HG03575 (cell line): ENCODE results near the gene TCF15.
"Not testable (repeated sequence)": the region's sequence is repeated elsewhere in the genome, so short reads cannot be mapped to it uniquely, and the experiment has no call there.

Source experiments
- ATAC-seq: cut with Tn5 transposase; IDR thresholded peaks from one replicate; pipeline ENCODE4 v1.9.1; 2021; ENCODE audit not compliant: unreplicated experiment, insufficient number of reproducible peaks, low FRiP score; ENCODE audit errors: extremely low read depth

Gene TCF15

DNA sequence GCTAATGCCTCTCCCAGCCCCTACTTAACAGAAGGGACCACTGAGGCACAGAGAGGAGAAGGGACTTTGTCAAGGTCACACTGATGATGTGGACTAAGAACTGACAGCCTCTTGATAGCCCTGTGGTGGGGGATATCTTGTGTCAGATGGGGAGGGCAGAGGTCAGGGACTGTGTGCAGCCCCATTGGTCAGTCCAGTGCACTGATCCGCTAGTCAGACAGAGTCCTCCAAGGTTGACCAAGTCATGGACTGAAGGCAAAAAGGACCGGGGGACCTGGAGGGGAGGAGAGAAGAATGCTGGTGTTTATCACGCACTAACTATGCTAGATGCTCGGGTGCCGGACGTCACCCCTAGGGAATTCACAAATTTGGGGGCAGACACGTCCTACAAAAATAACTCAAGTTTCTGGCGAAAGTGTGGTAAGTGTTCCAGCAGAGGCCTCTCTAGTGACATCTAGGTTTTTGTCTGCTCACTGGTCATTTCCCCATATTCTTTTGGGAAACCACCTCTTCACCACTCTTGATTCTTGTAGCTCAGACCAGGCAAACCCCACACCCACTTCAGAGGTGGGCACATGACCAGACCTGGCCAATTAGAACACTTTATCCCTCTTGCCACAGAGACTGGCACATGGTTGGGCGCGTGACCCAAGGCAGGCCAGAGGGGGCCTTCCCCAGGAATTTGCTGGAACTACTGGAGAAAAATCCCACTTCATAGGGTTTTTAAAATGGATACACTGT is 21.0 kb downstream of the TCF15 start:
- no peak for ATAC-seq

DNA sequence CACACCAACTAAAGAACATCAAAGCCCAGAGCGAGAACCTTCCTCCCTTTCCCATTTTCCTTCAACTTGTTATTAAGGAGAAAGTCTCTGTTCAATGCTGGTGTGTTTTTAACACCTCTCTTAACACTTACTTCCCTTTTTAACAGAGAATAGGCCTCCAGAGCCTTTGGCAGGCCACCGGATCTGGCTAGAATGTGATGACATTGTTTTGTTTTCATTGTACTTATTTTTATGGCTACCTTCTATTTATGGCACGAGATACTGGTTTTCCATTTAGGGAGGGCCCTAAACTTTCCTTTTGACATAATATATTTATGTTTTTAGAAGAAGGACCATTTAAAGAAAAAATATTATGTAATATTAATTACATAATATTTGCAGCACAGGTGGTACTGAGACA is 21.6 kb downstream of the TCF15 start:
- ATAC-seq: no peak

DNA sequence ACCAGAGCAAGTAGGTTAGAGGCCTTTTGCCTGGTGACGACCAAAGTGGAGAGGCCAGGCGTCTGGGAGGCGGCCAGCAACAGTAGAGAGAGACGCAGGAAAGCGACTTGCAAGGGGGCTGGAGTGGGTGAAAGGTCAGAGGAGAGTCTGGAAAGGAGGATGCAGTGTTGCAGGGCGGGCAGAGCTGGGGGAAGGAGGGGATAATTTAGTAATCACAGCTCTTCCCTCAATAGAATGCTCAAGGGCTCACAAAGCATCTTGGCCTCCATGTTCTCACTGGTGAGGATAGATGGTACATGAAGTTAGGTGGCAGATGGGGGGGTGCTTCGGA is 25.2 kb downstream of the TCF15 start:
- ATAC-seq: no peak

DNA sequence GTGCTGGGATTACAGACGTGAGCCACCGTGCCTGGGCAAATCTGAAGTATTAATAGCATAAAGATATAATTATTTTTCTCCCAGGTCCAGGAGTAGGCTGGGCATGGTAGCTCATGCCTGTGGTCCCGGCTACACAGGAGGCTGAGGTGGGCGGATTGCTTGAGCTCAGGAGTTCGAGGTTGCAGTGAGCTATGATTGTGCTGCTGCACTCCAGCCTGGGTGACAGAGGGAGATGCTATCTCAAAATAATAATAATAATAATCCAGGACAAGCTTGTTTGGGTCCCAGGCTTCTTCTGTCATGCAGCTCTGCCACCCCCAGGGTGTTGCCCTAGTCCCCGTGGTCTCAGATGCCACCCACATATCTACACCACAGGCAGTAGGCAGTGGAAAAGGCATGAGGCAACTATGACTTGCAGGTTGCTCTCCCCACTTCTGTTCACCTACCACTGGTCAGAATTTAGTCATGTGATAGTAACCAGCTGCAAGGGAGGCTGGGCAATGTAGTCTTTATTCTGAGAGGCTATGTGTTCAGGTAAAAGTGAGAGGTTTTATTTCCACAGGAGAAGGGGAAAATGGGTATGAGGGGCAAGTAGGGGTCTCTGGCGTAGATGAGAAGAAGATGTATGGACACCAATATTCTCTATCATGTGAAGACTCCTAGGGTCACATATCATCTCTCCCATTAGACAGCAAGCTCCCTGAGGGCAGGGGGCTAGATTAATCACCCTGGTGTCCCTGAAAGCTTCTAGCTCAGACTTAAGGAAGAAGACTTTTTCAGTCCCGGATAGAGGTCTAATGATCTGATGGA is 25.7 kb downstream of the TCF15 start:
- no peak for ATAC-seq

DNA sequence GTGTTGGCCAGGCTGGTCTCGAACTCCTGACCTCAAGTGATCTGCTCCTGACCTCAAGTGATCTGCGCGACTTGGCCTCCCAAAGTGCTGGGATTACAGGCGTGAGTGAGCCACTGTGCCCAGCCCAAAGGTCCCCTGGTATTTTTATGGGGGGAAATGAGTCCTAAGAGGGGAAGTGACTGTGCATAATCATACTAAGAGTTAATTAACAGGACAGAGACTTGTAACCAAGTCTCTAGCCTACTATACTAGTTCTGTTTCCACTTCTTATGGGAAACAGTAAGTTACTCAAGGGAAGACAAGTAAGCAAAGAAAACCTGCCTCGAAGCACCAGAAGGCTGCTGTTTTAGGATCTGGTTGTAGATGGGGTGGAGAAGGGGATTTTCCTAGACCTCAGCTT is 27.9 kb downstream of the TCF15 start:
- ATAC-seq: no peak

DNA sequence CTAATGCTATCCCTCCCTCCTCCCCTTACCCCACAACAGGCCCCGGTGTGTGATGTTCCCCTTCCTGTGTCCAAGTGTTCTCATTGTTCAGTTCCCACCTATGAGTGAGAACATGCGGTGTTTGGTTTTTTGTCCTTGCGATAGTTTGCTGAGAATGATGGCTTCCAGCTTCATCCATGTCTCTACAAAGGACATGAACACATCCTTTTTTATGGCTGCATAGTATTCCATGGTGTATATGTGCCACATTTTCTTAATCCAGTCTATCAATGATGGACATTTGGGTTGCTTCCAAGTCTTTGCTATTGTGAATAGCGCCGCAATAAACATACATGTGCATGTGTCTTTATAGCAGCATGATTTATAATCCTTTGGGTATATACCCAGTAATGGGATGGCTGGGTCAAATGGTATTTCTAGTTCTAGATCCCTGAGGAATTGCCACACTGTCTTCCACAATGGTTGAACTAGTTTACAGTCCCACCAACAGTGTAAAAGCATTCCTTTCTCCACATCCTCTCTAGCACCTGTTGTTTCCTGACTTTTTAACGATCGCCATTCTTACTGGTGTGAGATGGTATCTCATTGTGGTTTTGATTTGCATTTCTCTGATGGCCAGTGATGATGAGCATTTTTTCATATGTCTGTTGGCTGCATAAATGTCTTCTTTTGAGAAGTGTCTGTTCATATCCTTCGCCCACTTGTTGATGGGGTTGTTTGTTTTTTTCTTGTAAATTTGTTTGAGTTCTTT is 31.0 kb downstream of the TCF15 start:
- not testable (repeated sequence) for ATAC-seq

DNA sequence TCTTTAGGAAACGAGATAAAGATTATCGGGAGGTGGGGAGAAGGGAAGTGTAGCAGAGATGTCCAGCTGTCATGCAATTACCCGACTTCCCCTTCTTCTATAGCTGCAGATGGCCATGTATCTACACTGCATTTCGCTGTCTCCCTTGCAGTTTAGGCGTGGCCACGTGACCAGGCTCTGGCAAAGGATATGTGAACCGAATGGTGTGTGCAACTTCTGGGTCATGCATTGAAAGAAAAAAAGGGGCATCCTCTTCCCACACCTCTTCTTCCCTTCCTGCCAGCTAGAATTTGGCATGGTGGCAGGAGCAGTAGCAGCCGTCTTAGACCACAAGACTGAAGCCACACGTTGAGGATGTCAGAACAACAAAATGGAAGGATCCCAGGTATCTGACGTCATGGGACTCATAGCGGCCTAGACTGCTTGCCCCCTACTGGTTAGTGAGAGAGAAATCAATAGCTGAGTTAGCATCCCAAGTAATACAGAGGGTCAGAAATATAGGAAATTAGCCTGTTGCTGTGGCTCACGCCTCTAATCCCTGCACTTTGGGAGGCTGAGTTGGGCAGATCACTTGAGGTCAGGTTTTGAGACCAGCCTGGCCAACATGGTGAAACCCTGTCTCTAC is 32.8 kb downstream of the TCF15 start:
- no peak for ATAC-seq

DNA sequence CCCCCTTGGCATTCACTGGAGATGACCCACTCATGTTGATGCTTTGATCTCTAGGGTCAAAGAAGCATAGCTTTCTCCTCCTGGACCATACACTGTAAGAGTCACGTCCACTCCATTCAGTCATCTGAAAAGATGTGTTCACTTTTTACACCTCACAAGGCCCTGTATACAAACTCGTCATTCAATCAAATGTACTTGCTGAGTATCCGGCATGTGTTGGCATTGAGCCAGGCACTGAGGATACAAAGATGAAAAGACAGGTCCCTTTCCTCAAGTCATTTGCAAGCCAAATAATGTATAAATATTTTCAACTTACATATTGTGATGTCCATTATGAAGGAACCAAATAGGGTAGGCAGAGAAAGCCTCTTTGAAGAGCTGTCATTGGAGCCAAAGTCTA is 34.0 kb downstream of the TCF15 start:
- no peak for ATAC-seq

DNA sequence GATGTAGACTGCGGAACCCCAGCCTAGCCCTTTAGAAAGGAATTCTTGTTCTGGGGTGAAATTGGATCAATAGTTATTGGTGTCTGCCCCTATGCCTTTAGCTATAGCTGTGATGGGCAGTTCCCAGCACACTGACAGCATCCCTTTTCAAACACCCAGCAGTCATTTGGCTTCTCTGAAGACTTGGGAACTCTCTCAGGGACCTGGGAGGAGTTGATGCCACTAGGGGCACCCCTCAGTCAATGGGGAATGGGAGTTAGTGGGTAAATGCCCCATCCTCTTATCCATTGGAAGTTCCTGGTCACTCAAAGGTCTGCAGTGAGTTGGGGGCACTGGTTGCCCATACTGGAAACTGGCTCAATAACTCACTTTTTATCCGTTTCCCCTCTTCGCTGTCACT is 34.9 kb downstream of the TCF15 start:
- ATAC-seq: no peak

DNA sequence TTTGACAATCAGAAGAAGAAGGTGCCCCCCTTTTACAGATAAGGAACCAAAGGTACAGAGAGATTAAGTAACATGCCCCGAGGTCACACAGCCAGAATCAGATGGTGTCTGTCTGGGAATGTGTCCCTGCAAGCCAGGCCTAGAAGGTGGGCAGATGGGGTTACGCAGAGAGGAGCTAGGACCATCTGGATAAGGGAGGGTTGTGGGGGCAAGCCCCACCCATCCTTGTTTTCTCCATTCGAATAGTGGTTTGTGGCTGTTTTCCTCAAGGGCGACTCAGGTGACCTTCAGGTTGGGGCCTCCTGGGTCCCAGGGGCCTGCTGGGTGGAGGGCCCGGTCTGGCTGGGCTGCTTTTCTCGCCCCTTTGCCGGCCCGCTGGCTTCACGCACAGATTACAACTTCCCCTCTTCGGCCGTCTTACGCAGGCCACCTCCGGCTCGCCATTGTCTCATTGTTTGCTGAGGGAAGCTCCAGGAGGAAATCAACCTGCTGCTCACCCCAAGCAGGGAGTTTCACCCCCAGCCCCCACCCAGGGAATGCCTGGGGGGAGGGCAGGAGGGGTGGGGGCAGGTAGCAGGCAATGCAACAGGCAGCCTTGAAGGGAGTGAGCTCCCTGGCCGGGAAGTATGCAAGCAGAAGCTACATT is 35.7 kb downstream of the TCF15 start:
- no peak for ATAC-seq

DNA sequence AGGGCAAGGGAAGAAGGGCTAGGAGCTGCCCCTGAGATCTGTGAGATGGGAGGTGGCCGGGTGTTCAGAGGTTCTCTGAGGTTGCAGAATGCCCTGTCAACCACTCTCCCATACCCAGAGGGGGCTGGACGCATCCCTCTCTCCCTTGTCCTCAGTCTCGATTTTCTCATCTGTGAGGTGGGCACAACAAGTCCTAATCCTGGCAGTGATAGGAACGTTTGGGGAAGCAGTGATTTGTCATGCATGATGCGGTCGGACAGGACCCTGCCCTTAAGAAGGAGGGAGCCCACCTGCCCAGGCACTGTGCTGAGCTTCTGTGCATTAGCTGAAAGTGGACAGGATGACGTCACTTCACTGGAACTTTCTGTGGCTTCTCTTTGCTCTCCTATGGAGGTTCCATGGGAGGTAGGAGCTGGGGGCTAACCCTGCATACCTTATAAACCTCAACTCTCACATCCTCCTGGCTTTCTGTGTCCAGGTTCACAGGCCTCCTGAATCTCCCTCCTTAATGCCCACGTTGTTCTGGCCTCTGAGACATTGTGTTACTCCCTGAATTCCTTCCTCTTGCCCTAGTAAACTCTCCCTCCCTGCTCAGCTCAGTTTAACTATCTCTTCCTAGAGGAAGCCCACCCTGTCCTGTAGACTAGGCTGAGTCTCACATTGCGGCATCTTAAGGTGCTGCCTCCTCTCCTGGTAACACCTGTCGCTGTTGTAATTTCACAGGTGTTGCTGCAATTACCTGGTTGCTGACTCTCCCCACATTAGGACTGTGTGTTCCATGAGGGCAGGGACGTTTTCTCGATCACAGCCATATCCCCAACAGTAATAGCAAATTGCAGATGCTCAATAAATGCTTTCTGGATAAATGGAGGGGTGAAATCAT is 36.5 kb downstream of the TCF15 start:
- ATAC-seq: no peak

DNA sequence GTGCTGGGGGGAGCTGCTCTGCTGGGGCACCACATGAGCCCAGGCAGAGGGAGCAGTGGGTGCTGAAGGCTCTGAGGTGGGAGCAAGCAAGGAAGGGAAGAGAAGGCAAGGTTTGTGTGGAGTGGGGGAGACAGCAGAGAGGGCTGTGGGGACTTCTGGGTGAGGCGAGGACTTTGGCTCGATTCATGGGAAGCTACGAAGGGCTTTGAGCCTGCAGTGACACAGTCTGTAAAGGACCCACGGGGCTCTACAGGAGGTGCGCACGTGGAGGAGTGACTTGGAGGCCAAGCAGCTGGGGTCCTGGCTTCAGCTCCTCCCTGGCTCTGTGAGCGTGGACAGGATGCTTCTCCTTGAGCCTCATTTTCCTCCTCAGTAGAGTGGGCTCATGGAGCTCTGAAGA is 37.4 kb downstream of the TCF15 start:
- ATAC-seq: no peak

DNA sequence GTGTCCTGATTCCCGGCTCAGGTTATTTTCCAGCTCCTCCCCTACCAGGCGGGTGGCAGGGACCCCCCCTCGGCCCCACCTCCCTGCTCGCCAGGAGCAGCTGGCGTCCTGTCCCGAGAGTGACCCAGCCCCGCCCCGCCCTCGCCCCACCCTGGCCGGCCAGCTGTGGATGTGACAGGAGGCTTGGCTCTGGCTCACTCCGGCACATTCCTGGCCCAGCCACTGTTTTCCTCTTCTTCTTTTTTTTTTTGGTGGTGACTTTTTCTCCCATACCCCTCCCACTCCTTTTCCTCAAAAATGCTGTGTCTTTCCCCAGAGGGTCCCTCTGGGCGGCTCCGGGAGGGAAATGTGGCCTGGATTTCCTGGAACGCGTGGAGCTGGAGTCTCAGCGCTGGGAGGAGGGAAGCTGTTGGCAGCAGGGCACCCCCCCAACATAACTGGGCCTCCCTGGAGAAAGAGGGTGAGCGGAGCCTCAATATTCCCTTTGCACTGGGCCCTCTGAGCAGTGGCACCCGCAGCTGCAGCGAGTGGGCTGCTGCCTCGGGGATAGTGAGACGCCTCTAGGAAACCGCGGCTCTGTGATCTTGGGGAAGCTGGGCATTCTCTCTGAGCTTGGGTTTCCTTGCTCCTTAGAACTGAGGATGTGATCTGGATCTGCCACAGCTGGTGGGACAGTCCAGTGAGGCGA is 38.2 kb downstream of the TCF15 start:
- no peak for ATAC-seq

DNA sequence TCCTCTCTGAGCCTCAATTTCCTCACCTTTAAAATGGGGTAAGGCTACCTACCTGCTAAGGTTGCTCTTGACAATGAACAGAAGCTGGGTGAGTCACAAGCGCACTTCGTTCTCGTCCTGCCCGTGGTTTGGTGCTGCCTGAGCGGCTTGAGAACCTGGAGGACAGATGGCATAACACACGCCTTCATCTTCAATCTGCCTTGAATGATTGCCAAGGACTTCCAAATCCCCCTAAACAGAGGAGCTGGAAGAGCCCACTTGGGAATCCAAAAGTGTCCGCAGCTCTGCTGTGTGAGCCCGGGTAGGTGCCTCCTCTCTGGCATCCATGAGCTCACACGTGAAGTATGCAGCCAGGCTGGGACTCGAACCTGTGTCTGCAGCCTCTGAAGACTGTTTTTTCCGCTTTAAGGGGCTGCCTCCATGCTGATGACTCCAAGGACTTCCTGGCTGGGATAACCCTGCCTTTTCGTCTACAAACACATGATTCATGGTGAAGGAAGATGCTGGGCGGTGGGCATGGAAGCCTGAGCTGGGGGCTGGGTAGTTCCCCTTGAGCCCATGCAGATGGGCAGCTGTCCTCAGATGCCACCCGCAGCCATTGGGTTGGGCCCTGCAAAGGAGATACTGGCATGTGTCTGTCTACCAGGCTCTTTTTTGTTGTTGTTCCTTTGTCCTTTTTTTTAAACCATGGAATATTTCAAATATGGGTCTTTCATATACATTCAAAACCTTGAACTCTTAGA is 41.3 kb downstream of the TCF15 start:
- no peak for ATAC-seq

DNA sequence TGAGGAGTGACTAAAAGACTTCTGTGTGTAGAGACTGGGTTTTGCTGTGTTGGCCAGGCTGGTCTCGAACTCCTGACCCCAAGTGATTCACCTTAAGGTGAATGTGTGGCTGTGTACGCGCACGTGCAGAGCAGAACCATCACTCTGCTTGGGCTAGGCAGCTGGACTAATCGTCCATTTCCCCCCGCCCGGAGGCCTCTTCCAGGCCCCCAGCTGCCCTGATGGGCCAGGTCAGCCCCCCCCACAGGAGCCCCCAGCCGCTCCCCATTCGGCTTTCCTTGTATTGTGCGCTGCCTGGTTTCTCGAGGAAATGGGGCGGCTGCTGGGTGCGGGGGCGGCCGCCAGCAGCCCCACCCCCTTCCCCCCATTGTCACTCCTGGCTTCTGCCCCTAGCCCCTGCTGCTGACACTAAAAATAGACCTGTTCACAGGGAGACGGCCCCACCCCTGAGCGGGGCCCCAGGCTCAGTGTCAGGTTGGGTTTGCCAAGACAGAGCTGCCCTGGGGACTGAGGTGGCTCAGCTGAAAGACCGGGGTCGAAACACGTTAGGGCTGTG is 41.9 kb downstream of the TCF15 start:
- no peak for ATAC-seq

DNA sequence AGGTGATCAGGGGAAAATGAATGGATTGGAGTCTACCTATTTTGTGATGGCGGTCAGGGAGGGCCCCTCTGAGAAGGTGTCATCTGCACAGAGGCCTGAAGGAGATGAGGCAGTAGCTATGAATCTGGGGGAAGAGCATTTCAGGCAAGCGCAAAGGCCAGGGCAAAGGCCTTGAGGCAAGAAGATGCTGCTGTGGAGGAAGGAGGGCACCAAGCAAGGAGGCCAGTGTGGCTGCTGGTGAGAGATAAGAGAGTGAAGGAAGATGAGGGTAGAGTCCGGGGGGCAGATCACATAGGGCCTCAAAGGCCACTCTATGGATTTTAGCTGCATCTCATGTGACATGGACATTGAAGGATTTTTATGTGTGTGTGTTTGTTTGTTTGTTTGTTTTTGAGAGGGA is 45.9 kb downstream of the TCF15 start:
- no peak for ATAC-seq

DNA sequence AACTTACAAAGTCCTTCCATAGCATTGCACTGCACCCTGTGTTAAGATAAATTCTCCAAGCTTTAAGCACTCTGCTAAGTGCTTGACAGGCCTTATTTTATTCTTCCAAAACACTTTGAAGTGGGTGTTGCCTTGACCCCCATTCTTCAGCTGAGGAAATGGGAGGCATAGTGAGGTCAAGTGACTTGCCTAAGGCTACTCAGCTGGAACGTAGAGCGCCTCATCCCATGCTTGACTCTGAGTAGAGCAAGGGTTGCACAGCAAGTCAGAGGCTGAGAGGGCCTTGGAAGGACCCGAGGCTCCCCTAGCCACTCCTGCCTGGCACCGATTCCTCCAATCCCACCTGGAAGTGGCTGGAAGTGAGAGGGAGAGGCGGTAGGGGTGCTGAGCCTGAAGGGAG is 46.9 kb downstream of the TCF15 start:
- ATAC-seq: no peak
